ENCODE results near the gene NUTM2A.
"Not testable (repeated sequence)": the region's sequence is repeated elsewhere in the genome, so short reads cannot be mapped to it uniquely, and the experiment has no call there.

Gene NUTM2A

DNA sequence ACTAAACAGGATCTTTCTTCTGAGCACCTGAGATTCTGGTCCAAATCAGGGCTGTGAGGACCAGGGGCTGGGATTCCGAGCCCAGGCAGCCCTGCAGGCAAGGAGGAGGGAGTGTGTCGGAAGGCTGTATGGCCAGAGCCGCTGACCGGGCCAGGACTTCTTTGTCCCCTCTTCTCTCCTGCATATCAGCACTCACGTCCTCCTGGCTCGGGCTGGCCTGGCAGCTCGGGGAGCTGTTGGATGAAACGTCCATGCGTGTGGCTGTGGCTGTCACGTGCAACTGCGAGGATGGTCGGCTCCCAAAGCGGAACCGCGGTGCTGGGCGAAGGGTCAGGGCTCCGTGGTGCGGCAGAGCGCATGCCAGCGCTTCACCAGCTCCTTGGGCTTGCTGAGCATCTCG lies 11.4 kb upstream of the NUTM2A start:
- Histone ChIP-seq H3K4me1 (peaks cover 50 to 56% (median 54%) of the 10 kb centered on the region in 10 experiments), H3K27ac (peak overlapping the region; percentile 67 to 96 (median 92); a peak in 21 of 22 replicates), H3K4me3 (peak overlapping the region in 9 of 10 experiments; percentile 5 to 49 (median 38); a peak in 12 of 20 replicates), H3K9ac (peak overlapping the region; percentile 23 to 87 (median 82); a peak in 21 of 22 replicates), H3K4me2 (peak overlapping the region; percentile 76 to 95 (median 89))
- not testable (repeated sequence) for H3K27me3 ChIP-seq; H3K36me3 ChIP-seq; H3K9me3 ChIP-seq (replicated peaks in 1 of 11); H4K20me1 ChIP-seq

DNA sequence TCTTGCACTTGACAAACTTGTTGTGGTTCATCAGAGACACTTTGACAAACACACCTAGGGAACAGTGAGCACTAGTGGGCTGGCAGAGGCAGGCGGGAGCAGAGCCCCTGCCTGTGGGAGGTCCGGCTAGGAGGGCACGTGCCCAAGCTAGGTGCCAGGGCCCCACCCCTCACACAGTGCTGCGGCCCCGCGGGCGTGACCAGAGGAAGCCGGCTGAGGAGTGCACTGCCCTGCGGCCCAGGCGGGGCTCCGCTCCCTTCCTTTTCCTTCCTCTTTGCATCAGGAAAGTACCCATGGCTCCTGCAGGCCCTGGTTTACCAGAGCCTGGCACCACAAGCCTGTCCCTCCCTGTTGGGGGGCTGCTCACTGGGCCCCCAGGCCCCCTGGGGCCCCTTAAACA lies 9.1 kb upstream of the NUTM2A start:
- H3K9ac ChIP-seq: peak overlapping the region in 10 of 11 experiments; percentile 38 to 85 (median 56); a peak in 16 of 22 replicates
- not testable (repeated sequence) for H4K20me1 ChIP-seq; H3K4me3 ChIP-seq; H3K36me3 ChIP-seq; H3K9me3 ChIP-seq (replicated peaks in 1 of 11); H3K27me3 ChIP-seq
- H3K4me1 ChIP-seq: peaks cover 50 to 56% (median 54%) of the 10 kb centered on the region in 10 experiments
- H3K4me2 ChIP-seq: peak overlapping the region; percentile 76 to 95 (median 89)
- peak overlapping the region; percentile 51 to 96 (median 92); a peak in 21 of 22 replicates for H3K27ac ChIP-seq

DNA sequence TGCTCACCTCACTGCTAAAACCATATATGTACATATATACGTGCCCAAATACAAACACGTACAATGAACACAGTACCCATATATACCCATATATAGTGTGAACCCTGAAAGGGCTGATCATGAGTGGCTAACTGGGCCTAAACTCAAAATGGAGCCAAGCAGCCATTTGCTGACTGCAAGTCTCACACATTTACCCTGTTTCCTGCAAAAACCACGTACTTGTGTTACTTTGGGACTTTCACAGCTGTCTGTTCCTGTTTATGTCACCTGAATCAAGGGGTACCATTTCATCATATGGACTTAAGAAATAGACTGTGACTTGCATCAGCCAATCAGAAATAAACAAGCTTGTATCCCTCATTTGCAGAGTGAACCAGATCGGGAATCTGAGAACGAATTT lies 5.9 kb upstream of the NUTM2A start:
- H3K9ac ChIP-seq: not testable (repeated sequence)

DNA sequence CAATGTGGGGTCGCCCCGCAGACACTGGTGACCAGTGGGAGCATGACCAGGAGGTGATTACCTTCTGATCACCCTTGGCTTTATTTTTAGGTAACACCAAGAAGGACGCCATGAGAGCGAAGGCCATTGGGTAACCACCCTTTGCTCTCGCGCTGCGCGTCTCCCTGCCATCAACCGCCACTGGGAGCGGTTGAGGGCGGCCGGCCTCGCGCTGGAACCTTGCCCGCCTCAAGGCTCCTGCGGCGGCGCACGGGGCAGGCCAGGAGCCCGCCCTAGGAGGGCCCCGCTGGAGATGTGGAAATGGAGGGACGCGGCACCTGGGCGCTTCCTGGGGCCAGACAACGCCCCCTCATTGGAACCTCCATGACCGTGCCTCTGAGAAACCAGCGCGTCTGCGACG lies 2.5 kb upstream of the NUTM2A start:
- H3K27ac ChIP-seq; H3K36me3 ChIP-seq; H3K9me3 ChIP-seq (replicated peaks in 1 of 11); H4K20me1 ChIP-seq; H3K9ac ChIP-seq; H3K4me3 ChIP-seq; H3K4me2 ChIP-seq; H3K4me1 ChIP-seq; H3K27me3 ChIP-seq: not testable (repeated sequence)

More for the DNA sequence above, 5.9 kb upstream of the NUTM2A start:
- not testable (repeated sequence) for H3K27me3 ChIP-seq; H3K9me3 ChIP-seq (replicated peaks in 1 of 11); H3K36me3 ChIP-seq; H4K20me1 ChIP-seq; H3K27ac ChIP-seq; H3K4me2 ChIP-seq; H3K4me3 ChIP-seq
- peaks cover 26 to 31% (median 29%) of the 10 kb centered on the region in 10 experiments for H3K4me1 ChIP-seq

DNA sequence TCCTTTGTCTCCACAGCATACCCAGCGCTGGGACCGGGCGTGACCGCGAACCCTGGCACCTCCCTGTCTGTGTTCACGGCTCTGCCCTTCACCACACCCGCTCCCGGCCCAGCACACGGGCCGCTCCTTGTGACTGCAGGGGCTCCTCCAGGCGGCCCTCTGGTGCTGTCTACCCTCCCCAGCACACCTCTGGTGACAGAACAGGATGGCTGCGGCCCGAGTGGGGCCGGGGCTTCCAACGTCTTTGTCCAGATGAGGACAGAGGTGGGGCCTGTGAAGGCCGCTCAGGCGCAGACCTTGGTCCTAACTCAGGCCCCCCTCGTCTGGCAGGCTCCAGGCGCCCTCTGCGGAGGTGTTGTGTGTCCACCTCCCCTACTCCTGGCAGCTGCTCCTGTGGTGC lies 3.0 kb downstream of the NUTM2A start:
- H3K9me3 ChIP-seq (replicated peaks in 1 of 11); H3K4me3 ChIP-seq; H3K36me3 ChIP-seq; H3K27me3 ChIP-seq; H3K4me2 ChIP-seq; H4K20me1 ChIP-seq; H3K9ac ChIP-seq; H3K4me1 ChIP-seq; H3K27ac ChIP-seq: not testable (repeated sequence)

DNA sequence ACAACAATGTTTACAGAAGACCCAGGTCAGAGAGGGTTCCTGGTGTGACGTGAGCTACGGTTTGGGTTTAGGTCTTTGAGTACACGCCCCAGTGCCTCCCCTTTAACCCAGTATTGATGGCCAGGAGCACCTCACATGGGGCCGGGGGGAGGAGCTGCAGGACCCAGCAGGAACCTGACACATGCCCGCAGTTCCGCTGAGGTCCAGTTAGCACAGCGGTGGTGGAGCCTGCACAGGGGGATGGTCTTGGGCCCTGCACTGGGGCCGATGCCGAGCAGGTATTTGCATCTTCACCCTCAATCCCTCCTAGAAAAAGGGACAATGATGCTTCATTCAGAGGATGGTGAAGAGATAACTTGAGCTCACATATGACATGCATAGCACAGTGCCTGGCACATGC lies 4.0 kb downstream of the NUTM2A start:
- not testable (repeated sequence) for H3K27ac ChIP-seq; H3K9ac ChIP-seq; H4K20me1 ChIP-seq; H3K27me3 ChIP-seq; H3K4me3 ChIP-seq; H3K4me1 ChIP-seq; H3K36me3 ChIP-seq; H3K9me3 ChIP-seq (replicated peaks in 1 of 11)
- H3K4me2 ChIP-seq: peak overlapping the region in 1 of 11 experiments; percentile 29; a peak in 1 of 22 replicates

DNA sequence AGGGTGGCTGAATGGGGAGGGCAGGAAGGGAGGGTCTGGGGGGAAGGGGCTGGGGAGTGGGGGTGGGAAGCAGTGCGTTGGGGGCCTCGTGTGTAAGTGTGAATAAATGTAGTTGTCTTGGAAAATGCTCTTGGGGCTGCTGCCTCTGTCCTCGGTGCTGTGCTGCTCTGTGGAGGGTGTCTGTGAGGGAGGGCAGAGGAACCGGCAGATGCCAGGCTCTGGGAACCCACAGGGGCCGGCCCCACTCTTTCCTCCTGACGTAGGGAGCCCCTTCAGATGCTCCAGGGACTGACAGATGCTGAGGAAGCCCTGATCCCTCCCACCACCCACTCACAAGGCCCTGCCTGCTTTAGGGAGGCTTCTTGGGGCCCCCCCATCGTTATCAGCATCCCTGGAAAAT lies 9.6 kb downstream of the NUTM2A start:
- not testable (repeated sequence) for H4K20me1 ChIP-seq; H3K9ac ChIP-seq; H3K4me2 ChIP-seq; H3K4me3 ChIP-seq; H3K9me3 ChIP-seq (replicated peaks in 1 of 11); H3K27me3 ChIP-seq; H3K36me3 ChIP-seq; H3K27ac ChIP-seq; H3K4me1 ChIP-seq

DNA sequence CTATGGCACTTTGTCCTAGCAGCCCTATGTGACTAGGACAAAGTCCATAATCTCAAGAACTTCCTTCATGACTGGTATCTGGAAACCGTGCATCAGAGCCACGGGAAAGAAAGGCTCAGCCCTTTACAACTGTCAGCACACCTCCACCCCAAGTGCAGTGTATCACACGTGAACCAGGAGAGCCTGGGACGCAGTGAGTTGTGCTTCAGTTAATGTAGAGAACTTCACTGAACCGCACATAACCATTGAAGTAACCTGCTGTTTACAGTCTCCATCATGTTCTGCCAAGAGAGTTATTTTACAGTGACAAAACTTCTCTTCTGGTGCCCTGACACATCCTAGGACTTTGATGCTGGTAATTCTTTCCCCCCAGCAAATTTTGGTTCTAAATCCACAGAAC lies 12.0 kb downstream of the NUTM2A start:
- not testable (repeated sequence) for H3K4me1 ChIP-seq; H3K36me3 ChIP-seq; H4K20me1 ChIP-seq; H3K4me3 ChIP-seq; H3K9me3 ChIP-seq (replicated peaks in 1 of 11); H3K9ac ChIP-seq; H3K27ac ChIP-seq; H3K4me2 ChIP-seq; H3K27me3 ChIP-seq

DNA sequence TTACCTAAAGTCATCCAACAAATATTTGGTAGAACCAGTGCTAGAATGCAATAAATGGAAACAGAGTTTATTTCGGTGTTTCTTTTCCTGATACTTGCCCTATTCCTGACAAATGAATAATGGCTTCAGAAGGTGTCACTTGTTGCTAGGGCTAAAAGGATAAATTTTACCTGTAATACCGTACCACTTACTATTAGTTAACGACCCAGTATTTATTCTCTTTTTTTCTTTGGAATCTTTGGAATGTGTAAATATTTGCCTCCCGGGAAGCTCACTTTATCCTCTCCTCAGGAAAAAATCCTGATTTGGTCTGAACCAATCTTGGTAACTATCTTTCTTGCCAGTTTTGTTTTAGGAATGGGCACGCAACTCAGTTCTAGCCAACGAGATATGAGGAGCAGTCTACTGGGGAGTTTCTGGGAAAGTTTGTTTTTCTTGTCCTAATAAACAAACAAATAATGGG lies 14.1 kb downstream of the NUTM2A start:
- not testable (repeated sequence) for H3K9ac ChIP-seq; H3K27ac ChIP-seq; H3K4me3 ChIP-seq; H3K27me3 ChIP-seq; H3K4me1 ChIP-seq; H3K9me3 ChIP-seq (replicated peaks in 1 of 11); H4K20me1 ChIP-seq; H3K36me3 ChIP-seq; H3K4me2 ChIP-seq

DNA sequence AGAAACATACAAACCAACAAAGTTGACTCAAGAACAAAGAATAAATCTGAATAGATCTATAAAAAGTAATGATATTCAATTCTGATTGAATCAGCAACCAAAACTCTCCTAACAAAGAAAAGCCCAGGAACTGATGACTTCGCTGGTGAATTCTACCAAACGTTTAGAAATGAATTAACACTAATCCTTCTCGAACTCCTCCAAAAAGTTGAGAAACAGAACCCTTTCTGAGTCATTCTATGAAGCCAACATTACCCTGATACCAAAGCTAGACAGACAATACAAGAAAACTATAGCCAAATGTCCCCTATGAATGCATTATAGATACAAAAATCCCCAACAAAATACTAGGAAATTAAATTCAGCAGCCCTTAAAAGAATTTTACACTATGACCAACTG lies 16.9 kb downstream of the NUTM2A start:
- H3K36me3 ChIP-seq; H3K4me2 ChIP-seq; H3K9me3 ChIP-seq (replicated peaks in 1 of 11); H3K9ac ChIP-seq; H3K4me3 ChIP-seq; H3K4me1 ChIP-seq; H3K27ac ChIP-seq; H3K27me3 ChIP-seq; H4K20me1 ChIP-seq: not testable (repeated sequence)

DNA sequence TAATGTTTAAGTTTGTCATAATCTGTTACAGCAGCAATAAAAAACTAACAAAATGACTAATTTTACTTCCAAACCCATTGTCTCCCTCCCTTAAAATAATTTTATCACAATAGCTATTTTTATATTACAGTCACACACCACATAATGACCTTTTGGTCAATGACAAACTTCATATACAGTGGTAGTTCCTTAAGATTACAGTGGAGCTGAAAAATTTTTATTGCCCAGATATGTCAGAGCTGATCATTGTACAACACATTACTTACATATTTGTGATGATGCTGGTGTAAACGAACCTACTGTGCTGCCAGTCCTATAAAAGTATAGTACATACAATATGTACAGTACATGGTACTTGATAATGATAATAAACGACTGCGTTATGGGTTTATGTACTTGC lies 22.1 kb downstream of the NUTM2A start:
- not testable (repeated sequence) for H3K9ac ChIP-seq; H3K27ac ChIP-seq; H3K27me3 ChIP-seq; H3K9me3 ChIP-seq (replicated peaks in 1 of 11); H3K4me2 ChIP-seq; H3K4me1 ChIP-seq; H3K36me3 ChIP-seq; H4K20me1 ChIP-seq; H3K4me3 ChIP-seq

DNA sequence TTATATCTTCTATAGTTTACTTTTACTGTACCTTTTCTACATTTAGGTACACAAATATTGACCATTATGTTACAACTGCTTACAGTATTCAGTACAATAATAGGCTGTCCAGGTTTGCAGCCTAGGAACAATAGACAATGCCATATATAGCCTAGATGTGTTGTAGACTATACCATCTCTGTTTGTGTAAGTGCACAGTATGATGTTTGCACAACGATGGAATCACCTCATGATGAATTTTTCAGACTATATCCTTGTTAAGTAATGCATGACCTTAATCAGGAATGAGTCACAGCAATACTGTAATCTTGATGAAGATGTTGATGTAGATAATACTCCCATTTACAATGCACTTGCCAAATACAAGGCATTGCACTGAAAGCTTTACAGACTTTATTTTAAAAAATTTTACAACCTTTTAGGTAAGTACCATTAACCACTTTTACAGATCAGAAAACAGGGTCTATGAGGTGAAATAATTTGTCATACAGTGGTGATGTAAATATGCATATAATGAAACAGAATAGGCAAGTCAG lies 23.6 kb downstream of the NUTM2A start:
- H3K27ac ChIP-seq; H3K4me3 ChIP-seq; H3K4me1 ChIP-seq; H3K36me3 ChIP-seq; H3K9ac ChIP-seq; H3K4me2 ChIP-seq; H4K20me1 ChIP-seq; H3K27me3 ChIP-seq; H3K9me3 ChIP-seq (replicated peaks in 1 of 11): not testable (repeated sequence)

DNA sequence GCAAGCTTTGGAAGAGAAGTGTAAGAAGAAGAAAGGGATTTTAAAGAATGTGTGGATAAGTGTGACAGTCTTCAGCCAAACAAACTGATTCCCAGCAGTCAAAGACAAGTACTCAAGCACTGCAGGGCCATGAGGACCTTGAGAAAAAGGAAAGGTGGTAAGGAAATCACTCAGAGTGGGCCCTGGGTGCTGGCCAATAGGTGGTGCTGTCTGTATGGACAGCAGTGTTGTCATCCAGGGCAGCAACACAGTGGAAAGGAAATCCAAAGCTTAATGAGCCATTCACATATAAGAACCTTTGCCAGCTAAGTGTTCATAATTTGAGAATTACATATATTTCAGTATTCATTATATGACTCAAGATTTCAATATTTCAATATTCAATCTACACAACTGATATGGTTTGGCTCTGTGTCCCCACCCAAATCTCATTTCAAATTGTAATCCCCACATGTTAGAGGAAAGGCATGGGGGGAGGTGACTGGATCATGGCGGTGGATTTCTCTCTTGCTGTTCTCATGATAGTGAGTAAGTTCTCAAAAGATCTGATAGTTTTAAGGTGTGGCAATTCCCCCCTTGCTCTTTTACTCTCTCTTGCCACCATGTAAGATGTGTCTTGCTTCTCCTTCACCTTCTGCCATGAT lies 55.6 kb downstream of the NUTM2A start:
- not testable (repeated sequence) for H3K4me2 ChIP-seq; H4K20me1 ChIP-seq; H3K27ac ChIP-seq; H3K4me1 ChIP-seq; H3K4me3 ChIP-seq; H3K9me3 ChIP-seq (replicated peaks in 1 of 11); H3K9ac ChIP-seq; H3K27me3 ChIP-seq; H3K36me3 ChIP-seq

Data from BLaER1 treated with 17β-estradiol and CSF1 and Interleukin-3, amounts not matched to agents 10 nM and 100 nM (cell line).